ENCODE data around the gene LSM10.

Gene LSM10

GRCh38 chr1:36408479-36408878 lies 10.8 kb upstream of the LSM10 start:
- DNase-seq (ENCODE audit: low read depth) = no peak

GRCh38 chr1:36406440-36406839 lies 8.7 kb upstream of the LSM10 start:
- no peak for DNase-seq (ENCODE audit: low read depth)

- DNase-seq (ENCODE audit: low read depth) = no peak
These were observed 4.8 kb upstream of the LSM10 start for GRCh38 chr1:36402504-36402890.

GRCh38 chr1:36401602-36402503 lies 4.1 kb upstream of the LSM10 start:
- no peak for DNase-seq (ENCODE audit: low read depth)

GRCh38 chr1:36400825-36401601 lies 3.3 kb upstream of the LSM10 start:
- DNase-seq (ENCODE audit: low read depth) = peak; percentile 58

GRCh38 chr1:36400514-36400824 lies 2.8 kb upstream of the LSM10 start:
- no peak for DNase-seq (ENCODE audit: low read depth)

GRCh38 chr1:36398370-36398977 lies 766 bp upstream of the LSM10 start:
- DNase-seq (ENCODE audit: low read depth) = no peak

GRCh38 chr1:36397083-36397377 lies 678 bp downstream of the LSM10 start:
- DNase-seq (ENCODE audit: low read depth) = no peak

- DNase-seq (ENCODE audit: low read depth) = no peak
These were observed 1.3 kb downstream of the LSM10 start for GRCh38 chr1:36396359-36396758.

GRCh38 chr1:36393686-36394085 lies 4.0 kb downstream of the LSM10 start:
- no peak for DNase-seq (ENCODE audit: low read depth)

- DNase-seq (ENCODE audit: low read depth) = no peak
These were observed 4.9 kb downstream of the LSM10 start for GRCh38 chr1:36392836-36393235.

GRCh38 chr1:36391271-36391670 lies 6.4 kb downstream of the LSM10 start:
- DNase-seq (ENCODE audit: low read depth) = no peak

GRCh38 chr1:36390411-36390810 lies 7.3 kb downstream of the LSM10 start:
- DNase-seq (ENCODE audit: low read depth) = no peak

GRCh38 chr1:36389999-36390398 lies 7.7 kb downstream of the LSM10 start:
- no peak for DNase-seq (ENCODE audit: low read depth)

GRCh38 chr1:36389261-36389660 lies 8.4 kb downstream of the LSM10 start:
- no peak for DNase-seq (ENCODE audit: low read depth)

- DNase-seq (ENCODE audit: low read depth) = peak; percentile 72
These were observed 10.4 kb downstream of the LSM10 start for GRCh38 chr1:36387141-36387949.

GRCh38 chr1:36386265-36387140 lies 11.2 kb downstream of the LSM10 start:
- peak; percentile 99 for DNase-seq (ENCODE audit: low read depth)

GRCh38 chr1:36385410-36386264 lies 12.1 kb downstream of the LSM10 start, which contains the start of gene STK40:
STK40 (minus strand) TSS chr1:36385924; CDS start chr1:36361332, 24,592 bp downstream.
- DNase-seq (ENCODE audit: low read depth) = peak; percentile 93

- DNase-seq (ENCODE audit: low read depth) = no peak
These were observed 12.9 kb downstream of the LSM10 start for GRCh38 chr1:36384542-36385409.
